GM12892 (cell line): Measurements from ENCODE around the gene ABLIM2.

ENCODE experiments used
- POLR2A ChIP-seq: IDR thresholded peaks from 2 replicates; pipeline ENCODE4 v1.6.1; 2011; ENCODE audit warnings: low read depth, low read length, control low read depth
- POLR2AphosphoS5 ChIP-seq: IDR thresholded peaks from 2 replicates; pipeline ENCODE4 v1.6.1; 2011; ENCODE audit warnings: low read depth, low read length, control low read depth
- TAF1 ChIP-seq: IDR thresholded peaks from 2 replicates; pipeline ENCODE4 v1.6.1; 2011; ENCODE audit warnings: low read depth, mild to moderate bottlenecking, control low read depth, low read length, borderline replicate concordance

DNA sequence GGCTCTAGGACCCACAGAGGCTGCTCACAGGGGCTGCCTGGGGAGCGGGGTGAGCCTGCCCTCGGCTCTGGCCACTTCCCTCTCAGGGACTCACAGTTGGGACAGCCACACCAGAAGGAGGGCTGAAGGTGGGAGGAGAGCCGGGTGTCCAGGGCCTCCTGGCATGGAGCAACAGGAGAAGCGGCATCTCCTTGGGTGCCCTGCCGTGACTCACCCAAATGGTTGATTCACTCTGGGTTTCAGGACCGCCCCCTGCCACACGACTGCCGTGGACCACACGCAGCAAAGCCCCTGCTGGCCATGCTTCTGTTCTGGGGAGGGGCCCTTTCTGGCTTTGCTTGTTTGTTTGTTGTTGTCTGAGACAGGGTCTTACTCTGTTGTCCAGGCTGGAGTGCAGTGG, 132.9 kb downstream of the ABLIM2 start:
- TF ChIP-seq POLR2AphosphoS5 (no peak), POLR2A (no peak), TAF1 (no peak)
